ENCODE data around the gene FBXO44.

The FBXO44 gene

GRCh38 chr1:11691928-11692711, 37.4 kb downstream of the FBXO44 start:
- no peak for DNase-seq

GRCh38 chr1:11693024-11693590, 38.4 kb downstream of the FBXO44 start:
- DNase-seq = peak; percentile 24 to 26

DNA sequence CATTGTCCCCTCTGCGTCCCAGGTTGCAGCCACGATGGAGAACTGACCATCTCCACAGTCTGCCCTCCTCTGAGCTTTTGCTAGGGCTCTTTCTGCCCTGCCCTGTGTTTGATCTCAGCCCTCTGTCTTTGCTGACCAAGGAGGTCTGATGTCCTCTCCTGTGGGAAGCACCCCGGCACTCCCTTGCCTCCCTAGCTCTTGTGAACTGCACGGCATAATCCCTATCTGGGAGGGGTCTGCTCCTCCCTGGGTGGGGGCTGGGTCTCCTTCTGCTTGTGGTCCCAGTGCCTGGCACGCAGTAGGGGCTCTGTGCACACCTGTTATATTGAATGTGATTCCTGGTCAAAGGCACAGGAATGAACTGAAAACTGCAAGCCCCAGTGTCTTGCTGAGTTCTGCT, 39.2 kb downstream of the FBXO44 start:
- no peak for DNase-seq

GRCh38 chr1:11695861-11696260, 41.2 kb downstream of the FBXO44 start:
- DNase-seq = no peak

DNA sequence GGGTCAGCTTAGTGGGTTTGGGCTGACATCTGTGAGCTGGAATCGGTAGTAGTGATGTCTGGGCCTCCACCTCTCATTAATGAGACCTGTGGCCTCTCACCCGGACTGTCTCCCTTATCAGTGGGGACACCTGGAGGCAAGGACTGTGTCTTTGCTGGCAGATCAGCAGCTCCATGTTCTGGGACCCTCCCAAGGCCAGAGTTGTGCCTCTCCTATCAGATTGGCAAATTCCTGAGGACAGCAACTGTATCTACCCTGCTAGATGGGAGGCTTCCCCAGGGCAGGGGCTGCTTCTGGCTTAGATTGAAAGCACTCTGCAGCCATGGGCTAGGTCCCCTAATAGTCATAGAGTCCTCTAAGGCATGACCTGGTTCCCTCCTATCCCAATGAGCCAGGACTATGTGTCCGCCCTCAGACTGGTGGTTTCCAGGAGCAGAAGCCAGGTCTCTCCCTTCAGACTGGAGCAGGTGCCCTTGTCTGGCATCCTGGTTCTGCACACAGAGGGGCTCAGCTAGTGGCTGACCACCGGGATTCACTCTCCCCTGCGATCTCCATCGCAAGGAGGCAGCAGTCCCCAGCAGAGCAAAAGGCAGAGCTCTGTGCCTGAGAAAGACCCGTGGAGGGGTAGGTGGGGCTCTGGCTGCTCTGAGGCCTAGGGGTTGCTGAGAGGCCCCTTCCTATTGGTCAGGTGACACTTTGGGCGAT, 42.7 kb downstream of the FBXO44 start:
- no peak for DNase-seq

GRCh38 chr1:11697893-11698210, 43.2 kb downstream of the FBXO44 start:
- no peak for DNase-seq

- DNase-seq = no peak
These were observed 46.2 kb downstream of the FBXO44 start for GRCh38 chr1:11700601-11701467.

GRCh38 chr1:11701551-11701961, 46.9 kb downstream of the FBXO44 start:
- DNase-seq = no peak

DNA sequence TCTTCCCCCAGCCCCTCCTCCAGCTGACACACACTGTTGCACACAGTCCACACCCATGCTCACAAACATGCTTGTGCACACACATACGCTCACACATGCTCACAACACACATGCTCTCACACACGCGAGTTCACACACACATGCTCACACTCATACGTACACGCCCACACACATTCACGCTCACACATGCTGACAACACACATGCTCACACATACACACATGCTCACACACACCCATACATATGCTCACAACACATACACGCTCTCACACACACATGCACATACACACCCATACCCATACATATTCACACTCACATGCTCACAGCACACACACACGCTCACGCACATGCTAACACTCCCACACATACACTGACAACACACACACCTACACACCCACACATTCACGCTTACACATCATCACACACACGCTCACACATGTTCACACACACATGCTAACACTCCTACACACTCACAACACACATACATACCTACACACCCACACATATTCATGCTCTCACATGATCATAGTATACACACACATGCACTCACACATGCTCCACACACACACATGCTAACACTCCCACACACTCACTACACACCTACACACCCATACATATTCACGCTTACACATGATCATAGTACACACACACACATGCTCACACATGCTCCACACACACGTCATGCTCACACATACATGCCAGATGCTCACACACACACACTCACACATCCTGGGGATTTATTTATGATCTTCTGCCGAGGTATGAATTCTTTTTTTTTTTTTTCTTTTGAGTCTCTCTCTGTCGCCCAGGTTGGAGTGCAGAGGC, 47.5 kb downstream of the FBXO44 start:
- DNase-seq = no peak

DNA sequence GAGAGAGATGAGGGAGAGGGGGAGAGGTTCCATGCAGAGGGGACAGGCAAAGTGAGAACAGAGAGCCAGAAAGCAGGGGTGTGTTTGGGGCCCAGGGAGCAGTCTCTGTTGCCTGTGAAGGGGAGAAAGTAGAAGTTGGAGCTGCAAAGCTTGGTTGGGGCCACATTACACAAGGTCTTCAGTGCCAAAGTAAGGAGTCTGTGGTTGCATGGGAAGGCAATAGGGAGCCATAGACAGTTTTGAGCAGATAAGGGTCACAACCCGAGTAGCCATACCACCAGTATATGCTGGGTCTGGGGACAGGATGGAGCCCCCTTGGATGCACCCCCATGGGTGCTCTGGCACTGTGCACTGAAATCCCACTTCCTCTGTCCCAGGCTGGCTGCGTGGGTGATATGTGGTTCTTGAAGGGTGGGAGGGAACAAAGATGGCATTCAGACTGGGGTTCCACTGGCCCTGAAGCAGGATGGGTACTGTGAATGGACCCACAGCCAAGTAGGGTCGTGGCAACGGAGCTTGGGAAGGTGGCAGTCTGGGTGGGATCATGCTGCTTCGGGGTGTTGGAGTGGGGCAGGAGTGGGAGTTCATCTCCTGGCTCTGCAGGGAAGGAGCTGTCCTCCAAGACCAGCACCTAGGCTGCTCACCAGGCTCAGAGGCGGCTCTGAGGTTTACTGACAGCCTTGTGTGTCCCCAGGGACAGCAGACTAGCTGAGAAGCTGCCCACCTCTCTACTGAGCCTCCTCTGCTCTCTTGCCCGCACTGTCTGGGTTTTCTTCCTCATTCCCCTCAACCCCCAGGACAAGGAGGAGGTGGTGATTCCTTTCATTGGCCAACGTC, 48.9 kb downstream of the FBXO44 start:
- no peak for DNase-seq

GRCh38 chr1:11704194-11704529, 49.5 kb downstream of the FBXO44 start:
- DNase-seq = no peak

GRCh38 chr1:11704691-11705475, 50.2 kb downstream of the FBXO44 start:
- DNase-seq = no peak

DNA sequence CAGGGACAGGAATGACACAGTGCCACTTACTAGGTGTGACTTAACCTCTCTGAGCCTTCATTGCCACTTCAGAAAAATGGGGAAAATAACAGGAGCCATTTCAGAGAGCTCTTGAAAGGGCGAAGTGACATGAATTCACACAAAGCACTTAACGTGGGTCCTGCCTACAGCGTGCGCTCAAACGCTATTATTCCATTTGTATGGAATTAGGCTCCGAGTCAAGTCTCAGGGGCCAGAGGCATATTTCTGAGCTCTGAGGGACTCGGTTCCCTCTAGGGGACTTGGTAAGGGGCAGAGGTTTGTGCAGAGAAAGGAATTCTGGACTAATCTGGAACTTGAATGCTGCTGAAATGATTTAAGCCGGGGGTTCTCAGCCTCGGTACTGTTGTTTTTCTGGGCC, 50.9 kb downstream of the FBXO44 start:
- DNase-seq = no peak

DNA sequence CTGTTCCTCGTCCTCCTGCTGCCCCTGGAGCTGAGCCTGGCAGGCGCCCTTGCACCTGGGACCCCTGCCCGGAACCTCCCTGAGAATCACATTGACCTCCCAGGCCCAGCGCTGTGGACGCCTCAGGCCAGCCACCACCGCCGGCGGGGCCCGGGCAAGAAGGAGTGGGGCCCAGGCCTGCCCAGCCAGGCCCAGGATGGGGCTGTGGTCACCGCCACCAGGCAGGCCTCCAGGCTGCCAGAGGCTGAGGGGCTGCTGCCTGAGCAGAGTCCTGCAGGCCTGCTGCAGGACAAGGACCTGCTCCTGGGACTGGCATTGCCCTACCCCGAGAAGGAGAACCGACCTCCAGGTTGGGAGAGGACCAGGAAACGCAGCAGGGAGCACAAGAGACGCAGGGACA, 51.6 kb downstream of the FBXO44 start:
- DNase-seq = no peak

DNA sequence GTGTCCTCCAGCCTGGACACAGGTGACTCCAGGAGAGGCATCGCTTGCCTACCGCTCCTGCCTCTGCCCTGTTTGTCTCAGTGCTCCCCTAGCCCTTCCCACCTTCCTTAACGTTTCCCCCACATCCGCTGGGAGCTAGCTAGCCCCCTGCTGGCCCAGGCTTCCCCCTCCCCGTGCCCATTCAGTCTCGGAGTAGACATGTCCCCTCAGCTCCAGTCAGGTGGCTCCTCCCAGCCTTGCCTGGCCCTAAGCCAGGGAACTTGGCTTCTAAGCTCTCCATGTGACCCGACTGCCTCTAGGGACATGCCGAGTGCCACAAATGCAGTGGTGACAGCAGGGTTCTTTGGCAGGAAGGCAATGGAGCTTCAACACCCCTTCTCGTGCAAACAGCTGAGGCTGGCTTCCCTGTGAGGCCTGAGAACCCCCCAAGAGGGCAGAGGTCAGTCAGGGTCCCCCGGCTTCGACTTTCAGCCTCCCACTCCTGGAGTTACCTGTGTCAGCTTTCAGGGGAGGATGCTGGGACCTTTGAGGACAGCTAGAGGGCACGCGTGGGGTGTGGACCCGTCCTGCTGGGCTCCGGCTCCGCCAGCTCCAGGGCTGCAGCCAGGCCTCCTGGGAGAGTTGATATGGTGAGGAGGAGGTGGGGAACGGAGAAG, 53.1 kb downstream of the FBXO44 start:
- no peak for DNase-seq

GRCh38 chr1:11708554-11709350, 54.1 kb downstream of the FBXO44 start:
- DNase-seq = no peak

DNA sequence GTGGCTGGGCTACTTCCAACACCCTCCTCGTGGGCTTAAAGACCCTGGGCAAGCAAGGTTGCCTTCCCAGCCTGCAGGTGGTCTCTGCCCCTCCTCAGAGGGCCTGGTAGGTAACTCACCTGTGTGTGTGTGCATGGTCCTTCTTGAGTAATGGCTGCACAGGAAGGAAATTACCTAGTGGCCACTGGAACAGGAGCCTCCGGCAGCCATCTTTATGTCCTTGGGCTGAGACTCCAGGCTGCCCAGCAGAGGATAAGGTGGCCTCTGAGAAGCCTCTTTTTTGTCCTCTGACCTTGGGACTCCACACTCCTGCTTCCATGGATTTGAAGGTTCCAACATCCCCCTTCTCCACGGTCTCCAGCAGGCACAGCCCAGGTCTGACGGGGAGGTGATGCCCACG, 56.8 kb downstream of the FBXO44 start:
- no peak for DNase-seq

GRCh38 chr1:11712285-11712684, 57.6 kb downstream of the FBXO44 start:
- DNase-seq = no peak

All from activated CD4-positive, alpha-beta T cell treated with anti-CD3 and anti-CD28 coated beads for 4 hours (primary cell).